K562 (cell line): Measurements from ENCODE around the gene SEC14L5. TPM values are rescaled to one million over a fixed set of nuclear protein-coding genes. Genes with fewer than 3 reads are reported as not detected.
A peak's percentile ranks its signal among the peaks of the same experiment; 100 is the strongest.

Experiments used
- DACH1 ChIP-seq: fragments of 450-650 bp; IDR thresholded peaks from 2 replicates; pipeline ENCODE4 v1.6.1; 2018; ENCODE audit not compliant: partially characterized antibody
- FOXK2 ChIP-seq, 2 experiments: fragments of 450-650 bp; IDR thresholded peaks in 1 of 2; conservative IDR thresholded peaks in 1 of 2; 2 replicates each; pipeline ENCODE4 v1.6.1; 2016; ENCODE audit warnings: low read depth in 2 of 2, mild to moderate bottlenecking in 1 of 2
- KLF6 ChIP-seq: fragments of 250-450 bp; sonication (Bioruptor Pico); IDR thresholded peaks from 2 replicates; pipeline ENCODE4 v1.4.0; 2020; ENCODE audit warnings: mild to moderate bottlenecking, moderate library complexity, borderline replicate concordance
- NR2C2 ChIP-seq, 2 experiments: fragments of 200-800 bp in 1 of 2; sonication (Bioruptor generic) in 1 of 2; sonication (generic) in 1 of 2; formaldehyde crosslinking in 1 of 2; IDR thresholded peaks; 2 replicates each; pipeline versions ENCODE4 v1.6.1 to v1.8.0; 2016 to 2022; ENCODE audit warnings: mild to moderate bottlenecking in 1 of 2, missing compliant biosample characterization in 1 of 2, missing genetic modification characterization in 1 of 2, missing genetic modification reagents in 1 of 2
- RBM15 ChIP-seq: fragments of 200-400 bp; formaldehyde crosslinking; IDR thresholded peaks from 2 replicates; pipeline ENCODE4 v1.6.1; 2018; ENCODE audit warnings: mild to moderate bottlenecking, low read length, moderate library complexity; ENCODE audit not compliant: insufficient read depth
- RBM25 ChIP-seq: fragments of 200-400 bp; formaldehyde crosslinking; IDR thresholded peaks from 2 replicates; pipeline ENCODE4 v1.6.1; 2018; ENCODE audit warnings: low read length, low read depth, moderate library complexity; ENCODE audit not compliant: severe bottlenecking
- RNF2 ChIP-seq: sonication (generic); IDR thresholded peaks from 2 replicates; pipeline ENCODE4 v1.6.1; 2016
- SAP30 ChIP-seq: fragments of 200-600 bp; sonication (generic); IDR thresholded peaks from 2 replicates; pipeline ENCODE4 v1.6.1; 2012; ENCODE audit warnings: borderline replicate concordance, low read depth, mild to moderate bottlenecking, moderate library complexity, low read length, control low read depth, inconsistent platforms; ENCODE audit not compliant: insufficient read depth, poor library complexity, severe bottlenecking
- TEAD1 ChIP-seq, 2 experiments: fragments of 450-650 bp in 1 of 2; sonication (generic) in 1 of 2; formaldehyde crosslinking; IDR thresholded peaks; 2 replicates each; pipeline versions ENCODE4 v1.4.0 to v1.8.0; 2020 to 2022; ENCODE audit warnings: mild to moderate bottlenecking in 2 of 2, missing genetic modification reagents in 1 of 2
- ZNF561 ChIP-seq: fragments of 450-650 bp; formaldehyde crosslinking; conservative IDR thresholded peaks from 2 replicates; pipeline ENCODE4 v1.4.0; 2020; ENCODE audit warnings: mild to moderate bottlenecking, moderate library complexity
- polyA plus RNA-seq, 8 experiments: library from polyadenylated mRNA; depleted of rRNA in 4 of 8; stranded (reverse) in 5 of 8; unstranded in 3 of 8; fragments of >200 nt; fragmentation: Nextera tagmentation in 2 of 8; fragmentation: Illumina TruSeq in 1 of 8; extraction: Ambion mirVana in 2 of 8; extraction: Trizol in 1 of 8; gene quantifications; 2 replicates each; pipeline versions ENCODE4 v1.2.1 to v1.2.3, GENCODE V29; 2011 to 2014; ENCODE audit warnings: inconsistent platforms in 1 of 8, missing spikeins in 1 of 8
- total RNA-seq, 7 experiments: library from RNA; depleted of rRNA in 6 of 7; stranded (reverse); fragments of >200 nt in 6 of 7; fragmentation: Illumina TruSeq in 2 of 7; extraction: Trizol in 2 of 7; gene quantifications; 2 replicates each; pipeline versions ENCODE4 v1.2.1 to v1.2.3, GENCODE V29; 2011 to 2021; ENCODE audit warnings: low replicate concordance in 1 of 7
- TF ChIP-seq, protein P1 (sequence below), 2 experiments: IDR thresholded peaks; 2 replicates each; pipeline ENCODE4 v1.6.1; 2012; ENCODE audit warnings: improper control_type of control experiment in 2 of 2, low read depth in 2 of 2, low read length in 2 of 2, borderline replicate concordance in 1 of 2
- TF ChIP-seq, protein P2 (sequence below): fragments of 200-800 bp; sonication (Bioruptor generic); IDR thresholded peaks from 2 replicates; pipeline ENCODE4 v1.6.1; 2017; ENCODE audit warnings: missing genetic modification characterization, missing compliant biosample characterization
- TF ChIP-seq, protein P3 (sequence below): sonication (generic); formaldehyde crosslinking; IDR thresholded peaks from 2 replicates; pipeline ENCODE4 v1.4.0; 2020; ENCODE audit warnings: mild to moderate bottlenecking, missing genetic modification reagents
- TF ChIP-seq, protein P4 (sequence below): conservative IDR thresholded peaks from 2 replicates; pipeline ENCODE4 v1.6.1; 2011; ENCODE audit warnings: low read depth, mild to moderate bottlenecking, low read length; ENCODE audit not compliant: control insufficient read depth
- TF ChIP-seq, protein P5 (sequence below): sonication (generic); formaldehyde crosslinking; IDR thresholded peaks from 2 replicates; pipeline ENCODE4 v1.8.1; 2023; ENCODE audit warnings: mild to moderate bottlenecking, missing genetic modification reagents

SEC14L5 gene
- total and polyA plus RNA-seq, 9 of the 15 experiments (the other 6 are each of a cell fraction or from before 2014, with no cell fraction given), result 0.11 TPM; not detected in 8

DNA sequence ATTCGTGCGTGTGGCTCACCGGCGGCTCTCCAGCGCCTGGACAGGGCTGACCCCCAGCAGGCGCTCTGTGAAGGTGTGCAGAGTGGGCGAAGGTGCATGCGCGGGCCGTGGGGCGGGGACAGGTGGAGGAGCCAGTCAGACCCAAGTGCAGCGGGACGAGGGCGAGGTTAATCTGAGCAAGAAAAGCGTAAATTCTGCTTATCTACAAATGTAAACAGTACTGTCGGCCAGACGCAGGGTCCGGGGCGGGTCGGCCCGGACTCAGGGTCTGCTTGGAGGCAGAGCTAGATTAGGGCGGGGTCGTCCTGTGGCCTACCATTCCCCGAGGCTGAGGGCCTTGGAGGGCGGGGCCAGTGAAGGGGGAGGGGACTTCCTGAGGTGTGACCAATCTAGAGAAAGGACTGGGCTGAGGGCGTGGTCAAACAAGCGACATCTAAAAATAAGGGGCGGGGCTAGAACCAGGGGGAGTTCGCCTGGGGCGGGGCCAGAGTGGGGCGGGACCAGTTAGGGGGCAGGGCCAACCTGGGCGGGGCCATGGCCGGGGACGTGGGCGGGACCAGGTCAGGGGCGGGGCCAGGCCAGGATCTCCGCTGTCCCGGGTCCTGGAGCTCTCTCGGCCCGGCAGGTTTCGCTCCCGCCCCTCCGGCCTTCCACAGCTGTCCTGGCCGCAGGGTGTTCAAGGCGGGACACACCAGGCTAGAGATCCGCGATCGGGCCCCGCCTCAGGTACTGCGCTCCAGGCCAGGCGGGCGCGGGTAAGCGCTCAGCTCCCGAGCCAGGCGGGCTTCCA lies at the start of gene SEC14L5 (continued):
- TF ChIP-seq, protein P1, sequence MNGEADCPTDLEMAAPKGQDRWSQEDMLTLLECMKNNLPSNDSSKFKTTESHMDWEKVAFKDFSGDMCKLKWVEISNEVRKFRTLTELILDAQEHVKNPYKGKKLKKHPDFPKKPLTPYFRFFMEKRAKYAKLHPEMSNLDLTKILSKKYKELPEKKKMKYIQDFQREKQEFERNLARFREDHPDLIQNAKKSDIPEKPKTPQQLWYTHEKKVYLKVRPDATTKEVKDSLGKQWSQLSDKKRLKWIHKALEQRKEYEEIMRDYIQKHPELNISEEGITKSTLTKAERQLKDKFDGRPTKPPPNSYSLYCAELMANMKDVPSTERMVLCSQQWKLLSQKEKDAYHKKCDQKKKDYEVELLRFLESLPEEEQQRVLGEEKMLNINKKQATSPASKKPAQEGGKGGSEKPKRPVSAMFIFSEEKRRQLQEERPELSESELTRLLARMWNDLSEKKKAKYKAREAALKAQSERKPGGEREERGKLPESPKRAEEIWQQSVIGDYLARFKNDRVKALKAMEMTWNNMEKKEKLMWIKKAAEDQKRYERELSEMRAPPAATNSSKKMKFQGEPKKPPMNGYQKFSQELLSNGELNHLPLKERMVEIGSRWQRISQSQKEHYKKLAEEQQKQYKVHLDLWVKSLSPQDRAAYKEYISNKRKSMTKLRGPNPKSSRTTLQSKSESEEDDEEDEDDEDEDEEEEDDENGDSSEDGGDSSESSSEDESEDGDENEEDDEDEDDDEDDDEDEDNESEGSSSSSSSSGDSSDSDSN (IDR thresholded peaks at IDR 0.05; ENCODE audit: borderline replicate concordance in 1 of 2, low read depth in 2 of 2, low read length in 2 of 2), result 0 out of 4 replicates have a peak, but pooled peaks of 1 of the 2 experiments have one; percentile 37
- TF ChIP-seq, protein P2, sequence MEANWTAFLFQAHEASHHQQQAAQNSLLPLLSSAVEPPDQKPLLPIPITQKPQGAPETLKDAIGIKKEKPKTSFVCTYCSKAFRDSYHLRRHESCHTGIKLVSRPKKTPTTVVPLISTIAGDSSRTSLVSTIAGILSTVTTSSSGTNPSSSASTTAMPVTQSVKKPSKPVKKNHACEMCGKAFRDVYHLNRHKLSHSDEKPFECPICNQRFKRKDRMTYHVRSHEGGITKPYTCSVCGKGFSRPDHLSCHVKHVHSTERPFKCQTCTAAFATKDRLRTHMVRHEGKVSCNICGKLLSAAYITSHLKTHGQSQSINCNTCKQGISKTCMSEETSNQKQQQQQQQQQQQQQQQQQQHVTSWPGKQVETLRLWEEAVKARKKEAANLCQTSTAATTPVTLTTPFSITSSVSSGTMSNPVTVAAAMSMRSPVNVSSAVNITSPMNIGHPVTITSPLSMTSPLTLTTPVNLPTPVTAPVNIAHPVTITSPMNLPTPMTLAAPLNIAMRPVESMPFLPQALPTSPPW (CRISPR knock-in tag), result peak; percentile 53; the same call in 1 of the 2 replicates
- TF ChIP-seq DACH1, result peak; percentile 17
- peak; percentile 34 for TF ChIP-seq RBM25
- TF ChIP-seq NR2C2 (CRISPR knock-in tag; IDR thresholded peaks at IDR 0.05), result 0 out of 2 replicates have a peak, but pooled peaks have one; percentile 13
- TF ChIP-seq NR2C2 (tag; IDR thresholded peaks at IDR 0.05), result no peak
- TF ChIP-seq TEAD1 (CRISPR knock-in tag; IDR thresholded peaks at IDR 0.05), result no peak
- TF ChIP-seq, protein P3, sequence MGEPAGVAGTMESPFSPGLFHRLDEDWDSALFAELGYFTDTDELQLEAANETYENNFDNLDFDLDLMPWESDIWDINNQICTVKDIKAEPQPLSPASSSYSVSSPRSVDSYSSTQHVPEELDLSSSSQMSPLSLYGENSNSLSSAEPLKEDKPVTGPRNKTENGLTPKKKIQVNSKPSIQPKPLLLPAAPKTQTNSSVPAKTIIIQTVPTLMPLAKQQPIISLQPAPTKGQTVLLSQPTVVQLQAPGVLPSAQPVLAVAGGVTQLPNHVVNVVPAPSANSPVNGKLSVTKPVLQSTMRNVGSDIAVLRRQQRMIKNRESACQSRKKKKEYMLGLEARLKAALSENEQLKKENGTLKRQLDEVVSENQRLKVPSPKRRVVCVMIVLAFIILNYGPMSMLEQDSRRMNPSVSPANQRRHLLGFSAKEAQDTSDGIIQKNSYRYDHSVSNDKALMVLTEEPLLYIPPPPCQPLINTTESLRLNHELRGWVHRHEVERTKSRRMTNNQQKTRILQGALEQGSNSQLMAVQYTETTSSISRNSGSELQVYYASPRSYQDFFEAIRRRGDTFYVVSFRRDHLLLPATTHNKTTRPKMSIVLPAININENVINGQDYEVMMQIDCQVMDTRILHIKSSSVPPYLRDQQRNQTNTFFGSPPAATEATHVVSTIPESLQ (CRISPR knock-in tag), result no peak
- TF ChIP-seq, protein P4, sequence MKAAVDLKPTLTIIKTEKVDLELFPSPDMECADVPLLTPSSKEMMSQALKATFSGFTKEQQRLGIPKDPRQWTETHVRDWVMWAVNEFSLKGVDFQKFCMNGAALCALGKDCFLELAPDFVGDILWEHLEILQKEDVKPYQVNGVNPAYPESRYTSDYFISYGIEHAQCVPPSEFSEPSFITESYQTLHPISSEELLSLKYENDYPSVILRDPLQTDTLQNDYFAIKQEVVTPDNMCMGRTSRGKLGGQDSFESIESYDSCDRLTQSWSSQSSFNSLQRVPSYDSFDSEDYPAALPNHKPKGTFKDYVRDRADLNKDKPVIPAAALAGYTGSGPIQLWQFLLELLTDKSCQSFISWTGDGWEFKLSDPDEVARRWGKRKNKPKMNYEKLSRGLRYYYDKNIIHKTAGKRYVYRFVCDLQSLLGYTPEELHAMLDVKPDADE, result 0 out of 2 replicates have a peak, but pooled peaks have one; percentile 36
- no peak; a peak in 1 of 4 replicates for TF ChIP-seq FOXK2 (conservative IDR thresholded peaks at IDR 0.05 in 1 of 2, IDR thresholded peaks at IDR 0.05 in 1 of 2; ENCODE audit: low read depth in 2 of 2)
- TF ChIP-seq SAP30, result peak; percentile 35
- no peak for TF ChIP-seq ZNF561
- TF ChIP-seq RBM15, result no peak
- TF ChIP-seq, protein P5, sequence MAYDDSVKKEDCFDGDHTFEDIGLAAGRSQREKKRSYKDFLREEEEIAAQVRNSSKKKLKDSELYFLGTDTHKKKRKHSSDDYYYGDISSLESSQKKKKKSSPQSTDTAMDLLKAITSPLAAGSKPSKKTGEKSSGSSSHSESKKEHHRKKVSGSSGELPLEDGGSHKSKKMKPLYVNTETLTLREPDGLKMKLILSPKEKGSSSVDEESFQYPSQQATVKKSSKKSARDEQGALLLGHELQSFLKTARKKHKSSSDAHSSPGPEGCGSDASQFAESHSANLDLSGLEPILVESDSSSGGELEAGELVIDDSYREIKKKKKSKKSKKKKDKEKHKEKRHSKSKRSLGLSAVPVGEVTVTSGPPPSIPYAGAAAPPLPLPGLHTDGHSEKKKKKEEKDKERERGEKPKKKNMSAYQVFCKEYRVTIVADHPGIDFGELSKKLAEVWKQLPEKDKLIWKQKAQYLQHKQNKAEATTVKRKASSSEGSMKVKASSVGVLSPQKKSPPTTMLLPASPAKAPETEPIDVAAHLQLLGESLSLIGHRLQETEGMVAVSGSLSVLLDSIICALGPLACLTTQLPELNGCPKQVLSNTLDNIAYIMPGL (CRISPR knock-in tag), result no peak
- TF ChIP-seq KLF6 (CRISPR knock-in tag), result no peak
- TF ChIP-seq RNF2, result no peak
